Naive thymus-derived CD4-positive, alpha-beta T cell (primary cell): Measurements from ENCODE around the gene LPCAT3. TPM values are rescaled to one million over a fixed set of nuclear protein-coding genes. Genes with fewer than 3 reads are reported as not detected.

ENCODE experiments used
- ATAC-seq: fragments of 150-1000 bp; cut with Tn5 transposase; 2 replicates; pipeline ENCODE4 v1.10.0; 2021; ENCODE audit warnings: mild to moderate bottlenecking, moderate library complexity
- CTCF ChIA-PET: fragments of 350-600 bp; sonication (Branson Sonifier 250); formaldehyde crosslinking; loops from one replicate; lab custom pipeline; 2021; ENCODE audit warnings: antibody characterized with exemption; lab: Charles Lee
- POLR2A ChIA-PET: fragments of 350-600 bp; sonication (Branson Sonifier 250); formaldehyde crosslinking; loops from one replicate; lab custom pipeline; 2021; ENCODE audit warnings: antibody characterized with exemption, inconsistent platforms; lab: Charles Lee
- DNase-seq, 9 donors: peaks; one replicate each; pipeline versions ENCODE4 v3.0.0 to v3.0.0-alpha.2; 2020 to 2022; ENCODE audit warnings: mixed read lengths in 1 of 9
- H3K27ac ChIP-seq: one replicate; pipeline ENCODE4 v1.7.0; 2013; ENCODE audit warnings: mild to moderate bottlenecking, low read depth, low read length, moderate library complexity
- H3K27me3 ChIP-seq, 2 donors: one replicate each; pipeline ENCODE4 v1.7.0; 2013; ENCODE audit warnings: low read length in 2 of 2, mild to moderate bottlenecking in 2 of 2, moderate library complexity in 2 of 2; ENCODE audit not compliant: control insufficient read depth in 2 of 2, insufficient read depth in 2 of 2
- H3K36me3 ChIP-seq, 3 experiments: 1 replicate in 2 of 3; 2 replicates in 1 of 3; pipeline ENCODE4 v1.7.0; 2013; ENCODE audit warnings: low read length in 3 of 3, mild to moderate bottlenecking in 3 of 3, moderate library complexity in 1 of 3; ENCODE audit not compliant: insufficient read depth in 3 of 3, control insufficient read depth in 2 of 3
- H3K4me1 ChIP-seq, 2 donors: one replicate each; pipeline ENCODE4 v1.7.0; 2013; ENCODE audit warnings: low read length in 2 of 2, mild to moderate bottlenecking in 2 of 2, moderate library complexity in 1 of 2; ENCODE audit not compliant: control insufficient read depth in 2 of 2, insufficient read depth in 2 of 2
- H3K4me3 ChIP-seq: 2 replicates; pipeline ENCODE4 v1.7.0; 2013; ENCODE audit warnings: mild to moderate bottlenecking, low read length
- H3K9me3 ChIP-seq, 3 experiments: 1 replicate in 2 of 3; 2 replicates in 1 of 3; pipeline ENCODE4 v1.7.0; 2013; ENCODE audit warnings: low read length in 3 of 3; ENCODE audit not compliant: control insufficient read depth in 2 of 3
- H3K27ac Mint-ChIP-seq, 9 donors: one replicate each; pipeline ENCODE4 v1.8.0; 2020 to 2022; ENCODE audit warnings: mixed read lengths in 9 of 9, mild to moderate bottlenecking in 8 of 9, moderate library complexity in 5 of 9, inconsistent platforms in 2 of 9
- H3K27me3 Mint-ChIP-seq, 5 donors: one replicate each; pipeline ENCODE4 v1.8.0; 2021 to 2022; ENCODE audit warnings: mixed read lengths in 5 of 5, mild to moderate bottlenecking in 1 of 5
- H3K36me3 Mint-ChIP-seq, 5 donors: one replicate each; pipeline ENCODE4 v1.8.0; 2020 to 2022; ENCODE audit warnings: mixed read lengths in 5 of 5, mild to moderate bottlenecking in 3 of 5, inconsistent platforms in 1 of 5
- H3K4me1 Mint-ChIP-seq, 7 donors: one replicate each; pipeline ENCODE4 v1.8.0; 2020 to 2022; ENCODE audit warnings: mixed read lengths in 7 of 7, mild to moderate bottlenecking in 3 of 7, inconsistent platforms in 1 of 7
- H3K4me3 Mint-ChIP-seq, 10 donors: one replicate each; pipeline ENCODE4 v1.8.0; 2020 to 2022; ENCODE audit warnings: mild to moderate bottlenecking in 10 of 10, mixed read lengths in 10 of 10, moderate library complexity in 6 of 10, inconsistent platforms in 2 of 10
- H3K9me3 Mint-ChIP-seq, 11 donors: one replicate each; pipeline ENCODE4 v1.8.0; 2020 to 2022; ENCODE audit warnings: mixed read lengths in 11 of 11, mild to moderate bottlenecking in 4 of 11, inconsistent platforms in 1 of 11, moderate library complexity in 1 of 11
- intact Hi-C, 2 donors: fragments of 100-400 bp; cut with micrococcal nuclease; formaldehyde crosslinking; loops; one replicate each; pipeline ENCODE4 v1.15.1; 2023
- polyA plus RNA-seq, 2 donors: library from polyadenylated mRNA; unstranded; fragments of 300-500 nt; fragmentation: Illumina TruSeq; gene quantifications; one replicate each; pipeline ENCODE4 v1.2.3, GENCODE V29; 2021
- total RNA-seq, 6 experiments: library from RNA in 5 of 6; stranded (reverse) in 5 of 6; gene quantifications; 1 replicate in 5 of 6; 2 replicates in 1 of 6; pipeline ENCODE4 v1.2.3 and lab custom pipeline; 2021 to 2026

Gene LPCAT3
- total and polyA plus RNA-seq, 7 experiments from 2014 or later = 16.7 to 37.9 (median 27.1) TPM

DNA sequence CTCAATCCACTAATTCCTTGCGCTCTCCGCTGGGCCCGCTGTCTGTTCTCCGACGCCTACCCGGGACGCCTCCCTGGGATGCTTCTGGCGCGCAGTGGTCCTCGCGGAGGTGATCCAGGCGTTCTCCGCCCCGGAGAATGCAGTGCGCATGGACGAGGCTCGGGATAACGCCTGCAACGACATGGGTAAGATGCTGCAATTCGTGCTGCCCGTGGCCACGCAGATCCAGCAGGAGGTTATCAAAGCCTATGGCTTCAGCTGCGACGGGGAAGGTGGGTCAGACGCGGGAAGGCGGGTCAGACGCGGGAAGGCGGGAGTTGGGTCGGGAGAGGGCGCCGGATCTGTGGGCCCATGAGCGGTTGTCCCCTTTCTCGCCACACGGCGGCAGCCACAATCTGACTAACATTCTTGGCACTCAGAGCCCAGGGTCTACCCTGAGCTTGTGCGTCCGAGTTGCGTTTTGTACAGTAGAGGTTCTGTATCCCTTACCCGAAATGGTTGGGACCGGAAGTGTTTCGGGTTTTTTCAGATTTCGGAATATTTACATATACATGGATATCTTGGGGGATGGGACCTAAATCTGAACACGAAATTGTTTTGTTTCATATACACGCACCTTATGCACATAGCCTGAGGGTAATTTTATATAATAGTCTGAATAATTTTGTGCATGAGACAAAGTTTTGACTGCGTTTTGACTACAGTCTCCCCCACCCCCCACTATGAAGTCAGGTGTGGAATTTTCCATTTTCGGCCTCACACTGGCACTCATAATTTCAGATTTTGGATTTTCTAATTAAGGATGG lies 73.7 kb downstream of the LPCAT3 start:
- H3K9me3 Mint-ChIP-seq = peaks cover 0 to 7% (median 0%) of the 10 kb centered on the region in 11 donors
- Histone ChIP-seq H3K4me1 (peaks cover 56% of the 10 kb centered on the region in 2 donors), H3K4me3 (peak overlapping the region; percentile 94), H3K9me3 (no peaks in the 10 kb centered on the region), H3K27ac (peak overlapping the region; percentile 95), H3K36me3 (peaks cover 0 to 9% (median 0%) of the 10 kb centered on the region in 3 experiments), H3K27me3 (no peaks in the 10 kb centered on the region)
- H3K27me3 Mint-ChIP-seq = no peaks in the 10 kb centered on the region
- H3K4me3 Mint-ChIP-seq = peak overlapping the region; percentile 88 to 100 (median 96)
- ChIA-PET CTCF (interaction anchor here (0.6 to 11.7 kb wide), 19 partner anchors 8 to 166 kb away, joined by 3 to 460 read pairs (median 6); partner anchors contain the start of genes C1RL, LPCAT3 and USP5), POLR2A (interaction anchor here (0.6 to 21.6 kb wide), 29 partner anchors 7 to 696 kb away, joined by 3 to 1270 read pairs (median 7); partner anchors contain the start of genes ATN1, C1RL, COPS7A and EMG1)
- peak overlapping the region; percentile 95 to 100 (median 98) for H3K27ac Mint-ChIP-seq
- intact Hi-C loops = loop anchor here (1.0 kb wide), 13 partner anchors 8 to 169 kb away; partner anchors contain the start of genes C1R (in 2 of the 2), EMG1 (in 2 of the 2), LPCAT3 (in 2 of the 2) and PHB2 (in 2 of the 2)
- peaks cover 0 to 11% (median 0%) of the 10 kb centered on the region in 5 donors for H3K36me3 Mint-ChIP-seq
- peaks cover 42 to 75% (median 60%) of the 10 kb centered on the region in 7 donors for H3K4me1 Mint-ChIP-seq
- ATAC-seq = peak; percentile 65
- peak; percentile 70 to 87 (median 84) for DNase-seq

DNA sequence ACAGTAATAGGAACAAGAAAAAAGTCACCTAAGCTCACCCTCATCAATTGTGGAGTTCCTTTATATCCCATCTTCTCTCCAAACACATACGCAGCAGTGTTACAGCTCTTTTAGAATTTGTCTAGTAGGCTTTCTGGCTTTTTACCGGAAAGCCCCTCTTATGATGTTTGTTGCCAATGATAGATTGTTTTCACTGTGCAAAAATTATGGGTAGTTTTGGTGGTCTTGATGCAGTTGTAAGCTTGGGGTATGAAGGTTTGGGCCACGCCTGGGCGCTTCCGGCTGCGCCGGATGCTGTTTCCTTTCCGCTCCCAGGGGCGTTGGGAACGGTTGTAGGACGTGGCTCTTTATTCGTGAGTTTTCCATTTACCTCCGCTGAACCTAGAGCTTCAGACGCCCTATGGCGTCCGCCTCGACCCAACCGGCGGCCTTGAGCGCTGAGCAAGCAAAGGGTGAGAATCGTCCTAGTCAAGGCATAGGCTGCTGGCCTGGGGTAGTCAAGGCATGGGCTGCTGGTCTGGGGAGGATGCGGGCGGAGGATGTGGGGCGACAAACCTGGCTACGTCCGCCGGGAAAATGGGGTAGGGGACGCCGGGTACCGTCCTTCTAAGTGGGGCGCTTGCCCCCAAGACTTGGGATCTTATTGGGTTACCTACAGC lies 74.4 kb downstream of the LPCAT3 start, which contains the start of the genes C12orf57 and RNU7-1:
C12orf57 (plus strand) TSS at position 301 of the 659 bp plus-strand sequence; CDS start at position 401, 100 bp downstream.
RNU7-1 (plus strand) TSS at position 95 of the 659 bp plus-strand sequence.
- H3K9me3 Mint-ChIP-seq = peaks cover 0 to 7% (median 0%) of the 10 kb centered on the region in 11 donors
- H3K4me1 Mint-ChIP-seq = peaks cover 41 to 75% (median 60%) of the 10 kb centered on the region in 7 donors
- Histone ChIP-seq H3K4me3 (peak within 1 kb of the TSS; percentile 94), H3K4me1 (peaks cover 48% of the 10 kb centered on the region in 2 donors), H3K9me3 (no peaks in the 10 kb centered on the region), H3K27ac (peak within 1 kb of the TSS; percentile 95), H3K36me3 (peaks cover 0 to 9% (median 0%) of the 10 kb centered on the region in 3 experiments), H3K27me3 (no peaks in the 10 kb centered on the region)
- H3K4me3 Mint-ChIP-seq = peak within 1 kb of the TSS; percentile 88 to 100 (median 96)
- peak within 1 kb of the TSS; percentile 95 to 100 (median 98) for H3K27ac Mint-ChIP-seq
- peak in 5 of 9 donors; percentile 74 to 90 (median 88) for DNase-seq
- POLR2A ChIA-PET = interaction anchor here (0.6 to 21.6 kb wide), 35 partner anchors 8 to 696 kb away, joined by 3 to 1270 read pairs (median 7); partner anchors contain the start of genes ATN1, C1RL, CDCA3 and COPS7A
- H3K36me3 Mint-ChIP-seq = peaks cover 0 to 12% (median 0%) of the 10 kb centered on the region in 5 donors
- peak; percentile 77 for ATAC-seq
- CTCF ChIA-PET = interaction anchor here (0.6 to 11.7 kb wide), 18 partner anchors 9 to 167 kb away, joined by 3 to 460 read pairs (median 6); partner anchors contain the start of genes C1RL, LPCAT3, SPSB2 and USP5
- no peaks in the 10 kb centered on the region for H3K27me3 Mint-ChIP-seq
- intact Hi-C loops = loop anchor here (1.0 to 2.0 kb wide), 15 partner anchors 8 to 281 kb away; partner anchors contain the start of genes C1R (in 2 of the 2), EMG1 (in 2 of the 2), LPCAT3 (in 2 of the 2) and PHB2 (in 2 of the 2)

DNA sequence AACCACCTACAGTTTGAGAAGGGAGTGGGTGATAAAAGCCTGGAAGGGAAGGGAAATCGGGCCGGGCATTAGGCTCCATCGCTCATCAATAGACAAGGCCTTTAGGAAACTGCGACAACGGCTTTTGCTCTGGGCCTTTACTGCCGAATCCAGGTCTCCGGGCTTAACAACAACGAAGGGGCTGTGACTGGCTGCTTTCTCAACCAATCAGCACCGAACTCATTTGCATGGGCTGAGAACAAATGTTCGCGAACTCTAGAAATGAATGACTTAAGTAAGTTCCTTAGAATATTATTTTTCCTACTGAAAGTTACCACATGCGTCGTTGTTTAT lies 74.9 kb downstream of the LPCAT3 start:
- no peaks in the 10 kb centered on the region for H3K27me3 ChIP-seq
- peaks cover 0 to 7% (median 0%) of the 10 kb centered on the region in 11 donors for H3K9me3 Mint-ChIP-seq
- POLR2A ChIA-PET = interaction anchor here (0.6 to 21.6 kb wide), 30 partner anchors 9 to 697 kb away, joined by 3 to 1270 read pairs (median 7); partner anchors contain the start of genes ATN1, C1RL, CDCA3 and COPS7A
- H3K4me1 ChIP-seq = peaks cover 44 to 46% of the 10 kb centered on the region in 2 donors
- CTCF ChIA-PET = interaction anchor here (0.6 to 11.7 kb wide), 13 partner anchors 9 to 167 kb away, joined by 3 to 460 read pairs (median 9); partner anchors contain the start of genes C1RL, LPCAT3 and SPSB2
- H3K36me3 ChIP-seq = peaks cover 0 to 9% (median 0%) of the 10 kb centered on the region in 3 experiments
- peaks cover 36 to 70% (median 57%) of the 10 kb centered on the region in 7 donors for H3K4me1 Mint-ChIP-seq
- H3K4me3 ChIP-seq = peak overlapping the region; percentile 94
- peak overlapping the region; percentile 95 for H3K27ac ChIP-seq
- DNase-seq = peak in 8 of 9 donors; percentile 65 to 94 (median 90)
- H3K27me3 Mint-ChIP-seq = no peaks in the 10 kb centered on the region
- intact Hi-C loops = loop anchor here in 1 of 2 donors (1.0 to 2.0 kb wide), 5 partner anchors 70 to 280 kb away; partner anchors contain the start of genes ING4, MLF2, SPSB2 and USP5
- no peaks in the 10 kb centered on the region for H3K9me3 ChIP-seq
- H3K27ac Mint-ChIP-seq = peak overlapping the region; percentile 95 to 100 (median 98)
- ATAC-seq = peak; percentile 71
- H3K36me3 Mint-ChIP-seq = peaks cover 0 to 12% (median 0%) of the 10 kb centered on the region in 5 donors
- H3K4me3 Mint-ChIP-seq = peak overlapping the region; percentile 88 to 100 (median 96)

DNA sequence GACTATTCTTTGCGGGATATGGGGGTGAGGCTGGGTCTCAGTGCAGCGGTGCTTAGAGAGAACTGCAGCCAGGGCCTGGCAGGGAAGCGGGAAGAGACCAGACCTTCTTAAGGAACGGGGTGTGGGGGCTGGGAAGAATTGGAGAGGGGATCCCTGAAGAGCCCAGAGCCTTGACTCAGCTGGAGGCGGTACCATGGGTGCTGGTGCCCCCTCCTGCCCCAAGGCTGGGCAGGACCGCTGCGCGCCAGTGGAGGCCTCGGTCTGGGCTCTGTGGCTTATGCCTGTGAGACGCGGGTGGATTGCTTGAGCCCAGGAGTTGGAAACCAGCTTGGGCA lies 76.0 kb downstream of the LPCAT3 start:
- Mint-ChIP-seq H3K36me3 (peaks cover 0 to 10% (median 0%) of the 10 kb centered on the region in 5 donors), H3K4me3 (peak overlapping the region in 6 of 10 donors; percentile 27 to 93 (median 40))

DNA sequence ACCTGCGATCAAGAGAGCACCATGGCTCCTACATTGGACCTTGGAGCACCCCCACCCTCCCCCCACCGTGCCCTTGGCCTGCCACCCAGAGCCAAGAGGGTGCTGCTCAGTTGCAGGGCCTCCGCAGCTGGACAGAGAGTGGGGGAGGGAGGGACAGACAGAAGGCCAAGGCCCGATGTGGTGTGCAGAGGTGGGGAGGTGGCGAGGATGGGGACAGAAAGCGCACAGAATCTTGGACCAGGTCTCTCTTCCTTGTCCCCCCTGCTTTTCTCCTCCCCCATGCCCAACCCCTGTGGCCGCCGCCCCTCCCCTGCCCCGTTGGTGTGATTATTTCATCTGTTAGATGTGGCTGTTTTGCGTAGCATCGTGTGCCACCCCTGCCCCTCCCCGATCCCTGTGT lies 76.5 kb downstream of the LPCAT3 start:
- no peaks in the 10 kb centered on the region for H3K9me3 ChIP-seq
- peaks cover 0 to 7% (median 0%) of the 10 kb centered on the region in 11 donors for H3K9me3 Mint-ChIP-seq
- DNase-seq (no peak), ATAC-seq (no peak)
- peaks cover 31 to 36% of the 10 kb centered on the region in 2 donors for H3K4me1 ChIP-seq
- peaks cover 0 to 9% (median 0%) of the 10 kb centered on the region in 3 experiments for H3K36me3 ChIP-seq
- peak overlapping the region in 5 of 9 donors; percentile 54 to 100 (median 96) for H3K27ac Mint-ChIP-seq
- H3K36me3 Mint-ChIP-seq = peaks cover 0 to 10% (median 0%) of the 10 kb centered on the region in 5 donors
- CTCF ChIA-PET = interaction anchor here (1.3 to 11.7 kb wide), 4 partner anchors 20 to 27 kb away, joined by 4 to 460 read pairs (median 6); no protein-coding TSS in a partner anchor
- peak overlapping the region in 2 of 10 donors; percentile 60 to 93 for H3K4me3 Mint-ChIP-seq
- intact Hi-C loops = loop anchor here in 1 of 2 donors (2.0 kb wide), 1 partner anchor 189 kb away; the partner anchor contains the start of gene MLF2
- POLR2A ChIA-PET = interaction anchor here (0.8 to 23.3 kb wide), 6 partner anchors 1 to 69 kb away, joined by 5 to 1270 read pairs (median 208); partner anchors contain the start of genes ATN1, C12orf57, EMG1 and ENO2
- H3K27ac ChIP-seq = no peak overlapping the region
- H3K4me3 ChIP-seq = no peak overlapping the region
- no peaks in the 10 kb centered on the region for H3K27me3 ChIP-seq
- no peaks in the 10 kb centered on the region for H3K27me3 Mint-ChIP-seq
- H3K4me1 Mint-ChIP-seq = peaks cover 23 to 62% (median 48%) of the 10 kb centered on the region in 7 donors

More for the DNA sequence above, 76.0 kb downstream of the LPCAT3 start:
- POLR2A ChIA-PET = interaction anchor here (2.0 to 21.6 kb wide), 8 partner anchors 10 to 166 kb away, joined by 19 to 1270 read pairs (median 48); partner anchors contain the start of genes ATN1, C1RL, CDCA3 and EMG1
- Mint-ChIP-seq H3K4me1 (peaks cover 26 to 64% (median 51%) of the 10 kb centered on the region in 7 donors), H3K27me3 (no peaks in the 10 kb centered on the region), H3K27ac (peak overlapping the region; percentile 95 to 100 (median 98)), H3K9me3 (peaks cover 0 to 7% (median 0%) of the 10 kb centered on the region in 11 donors)
- no peak for ATAC-seq
- CTCF ChIA-PET = interaction anchor here (1.7 to 11.7 kb wide), 4 partner anchors 18 to 73 kb away, joined by 9 to 460 read pairs (median 18); partner anchors contain the start of gene SPSB2
- Histone ChIP-seq H3K27ac (peak overlapping the region; percentile 95), H3K4me1 (peaks cover 33 to 39% of the 10 kb centered on the region in 2 donors), H3K9me3 (no peaks in the 10 kb centered on the region), H3K4me3 (no peak overlapping the region), H3K36me3 (peaks cover 0 to 9% (median 0%) of the 10 kb centered on the region in 3 experiments), H3K27me3 (no peaks in the 10 kb centered on the region)
- DNase-seq = no peak
- intact Hi-C loops = loop anchor here in 1 of 2 donors (2.0 kb wide), 1 partner anchor 189 kb away; the partner anchor contains the start of gene MLF2
